Measurements from ENCODE around the gene DNAJC13. TPM values are rescaled to one million over a fixed set of nuclear protein-coding genes. Genes with fewer than 3 reads are reported as not detected.

DNAJC13 gene
- 62.9 and 87.3 TPM in 2 replicates for total RNA-seq

GRCh38 chr3:132416807-132417694 lies at the start of gene DNAJC13:
Gene DNAJC13 (plus strand): TSS chr3:132417502. CDS start chr3:132434551, 17,049 bp downstream.

Other genes starting within 250 kb of the DNAJC13 start
- gene ACP3, start 100.1 kb upstream of the DNAJC13 start, total RNA-seq = 0.26 and 1.4 TPM in 2 replicates
- 4.3 and 4.7 TPM in 2 replicates for gene ACKR4, start 179.8 kb downstream of the DNAJC13 start, total RNA-seq
- gene ACAD11, start 242.3 kb downstream of the DNAJC13 start, total RNA-seq = 39.2 and 51.5 TPM in 2 replicates
- gene UBA5, start 242.8 kb downstream of the DNAJC13 start, total RNA-seq = 31.3 and 35.5 TPM in 2 replicates

Data from bronchial smooth muscle cell (primary cell).